HG02943 (cell line): Measurements from ENCODE around the gene ST3GAL4.
"Not testable (repeated sequence)": the region's sequence is repeated elsewhere in the genome, so short reads cannot be mapped to it uniquely, and the experiment has no call there.

Source experiments
- ATAC-seq: cut with Tn5 transposase; IDR thresholded peaks from one replicate; pipeline ENCODE4 v1.9.1; 2021; ENCODE audit warnings: mild to moderate bottlenecking, low read depth, moderate library complexity; ENCODE audit not compliant: unreplicated experiment

The ST3GAL4 gene

DNA sequence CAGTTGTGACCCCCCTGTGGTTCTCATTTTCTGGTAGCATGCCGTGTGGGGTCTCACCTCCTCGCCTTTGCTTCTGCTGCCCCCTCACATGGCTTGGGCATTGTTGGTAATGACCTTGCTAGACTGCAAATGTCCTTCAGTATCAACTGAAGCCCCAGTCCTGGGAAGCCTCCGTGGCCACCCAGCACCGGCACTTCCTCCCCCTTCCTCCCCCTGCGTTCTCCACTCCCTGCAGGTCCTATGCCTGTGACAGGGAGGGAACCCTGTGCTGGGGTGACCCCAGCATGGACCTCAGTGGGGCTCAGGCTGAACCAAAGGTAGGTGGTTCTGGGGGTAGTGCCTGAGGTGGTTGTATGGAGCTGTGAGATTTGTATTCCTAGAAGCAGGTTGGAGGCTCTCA lies 5.9 kb downstream of the ST3GAL4 start:
- no peak for ATAC-seq

- no peak for ATAC-seq
Observed at GRCh38 chr11:126362879-126363655, 7.6 kb downstream of the ST3GAL4 start.

GRCh38 chr11:126363706-126364248 lies 8.3 kb downstream of the ST3GAL4 start:
- ATAC-seq: no peak

DNA sequence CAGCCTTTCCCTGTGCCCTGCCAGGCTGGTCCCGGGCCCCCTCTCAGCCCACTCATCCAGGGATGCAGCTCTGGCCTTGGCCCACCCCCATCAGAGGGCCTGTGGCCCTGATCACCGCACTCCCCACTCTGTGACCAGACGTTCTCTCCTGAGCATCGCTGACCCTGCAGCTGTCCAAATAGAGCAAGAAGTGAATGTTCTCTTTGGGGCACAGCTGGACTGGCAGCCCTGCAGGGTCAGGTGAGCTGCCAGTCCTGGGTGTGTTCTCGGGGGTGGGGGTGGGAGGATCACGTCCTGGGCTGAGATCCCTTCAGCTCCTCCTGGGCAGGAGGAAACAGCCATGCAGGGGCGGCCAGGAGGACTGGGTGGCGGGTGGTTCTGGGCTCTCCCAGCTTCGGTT lies 9.2 kb downstream of the ST3GAL4 start:
- ATAC-seq: not testable (repeated sequence)

DNA sequence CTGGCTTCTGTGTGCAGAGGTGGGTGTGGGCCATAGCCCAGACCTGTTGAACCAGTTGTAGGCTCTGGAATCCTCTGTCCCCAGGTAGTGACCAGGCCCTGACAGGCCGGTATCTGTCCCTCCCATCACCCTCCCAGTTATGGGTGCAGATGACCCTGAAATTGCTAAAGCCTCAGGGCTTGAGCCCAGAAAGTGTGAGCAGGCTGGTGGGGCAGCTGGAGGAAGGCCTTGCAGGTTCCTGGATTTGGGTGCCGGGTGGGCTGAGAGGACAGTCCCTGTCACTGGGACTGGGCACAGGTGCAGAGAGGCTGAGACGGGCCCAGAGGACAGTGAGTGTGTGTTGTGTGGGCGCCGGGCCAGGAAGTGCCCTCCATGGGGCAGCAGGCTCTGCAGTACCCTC lies 10.0 kb downstream of the ST3GAL4 start:
- not testable (repeated sequence) for ATAC-seq

DNA sequence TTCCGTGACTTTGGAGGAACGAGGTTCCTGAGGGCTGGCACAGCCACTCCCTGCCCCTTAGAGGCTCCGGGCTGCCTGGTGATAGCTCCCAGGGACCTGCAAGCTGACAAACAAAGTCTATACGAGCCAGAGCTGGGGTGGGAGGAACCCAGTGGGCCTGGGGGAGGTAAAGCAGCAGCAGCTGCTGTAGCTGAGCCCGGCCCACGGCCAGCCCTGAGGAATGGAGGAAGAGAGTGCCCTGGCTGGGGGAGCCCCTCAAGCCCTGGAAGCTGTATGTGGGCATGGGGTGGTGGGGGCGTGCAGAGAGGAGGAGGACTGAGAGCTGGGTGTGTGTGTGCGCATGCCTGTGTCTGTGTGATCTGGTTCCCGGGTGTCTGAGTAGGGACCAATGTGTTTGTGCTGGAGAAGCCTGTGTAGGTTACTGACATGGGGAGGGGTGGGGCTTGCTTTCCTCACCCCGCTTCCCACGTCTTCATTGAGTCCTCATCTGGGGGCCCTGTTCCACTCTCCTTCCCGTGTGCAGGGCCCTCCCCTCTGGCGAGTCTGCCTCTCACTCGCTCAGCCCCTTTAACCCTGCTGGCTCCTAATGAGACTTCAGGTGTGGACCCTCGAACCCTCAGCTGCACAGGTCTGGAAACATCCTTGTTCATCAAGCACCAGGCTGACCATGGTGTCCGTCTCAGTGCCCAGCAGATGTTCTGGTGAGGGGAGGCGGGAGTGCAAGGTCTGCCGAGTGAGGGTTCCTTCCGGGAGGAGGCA lies 10.8 kb downstream of the ST3GAL4 start:
- ATAC-seq: no peak

DNA sequence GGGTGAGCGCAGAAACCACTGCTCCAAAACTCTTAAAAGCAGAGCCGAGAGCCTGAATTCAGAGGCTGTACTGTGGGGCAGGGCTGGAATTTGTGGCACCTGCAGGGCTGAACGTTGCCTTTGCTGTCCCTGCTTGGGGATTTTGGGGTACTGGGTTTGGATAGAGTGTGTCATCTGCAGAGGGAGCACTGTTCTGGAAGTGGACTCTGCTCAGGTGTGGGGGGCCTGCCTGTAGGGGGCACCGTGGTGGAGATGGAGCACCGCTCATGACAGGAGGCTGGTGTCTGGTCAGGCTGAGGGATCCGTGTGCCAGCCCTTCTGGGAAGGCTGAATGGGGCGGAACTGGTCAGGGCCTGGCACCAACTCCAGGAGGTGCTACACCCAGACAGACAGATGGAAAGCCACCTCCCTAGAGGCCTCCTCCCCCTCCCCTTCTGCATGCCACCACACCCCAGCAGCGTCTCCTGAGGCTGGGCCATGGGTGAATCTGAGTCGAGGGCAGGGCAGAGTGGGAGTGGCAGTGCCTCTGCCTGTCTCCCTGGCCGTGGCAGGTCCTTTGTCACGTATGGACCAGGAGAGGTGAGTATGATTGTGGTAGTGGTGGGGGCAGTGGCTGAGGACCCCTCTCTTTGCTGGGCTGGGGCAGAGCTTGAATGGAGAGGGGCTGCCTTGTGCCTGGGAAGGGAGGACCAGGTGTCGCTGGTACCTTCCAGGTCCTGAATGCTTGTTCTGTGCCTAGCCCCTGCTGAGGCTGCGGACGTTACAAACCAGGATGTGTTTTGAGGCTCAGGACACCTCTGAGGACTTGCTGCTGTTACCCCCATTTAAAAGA lies 11.6 kb downstream of the ST3GAL4 start:
- not testable (repeated sequence) for ATAC-seq

- ATAC-seq: not testable (repeated sequence)
Observed at GRCh38 chr11:126367806-126368205, 12.3 kb downstream of the ST3GAL4 start.

DNA sequence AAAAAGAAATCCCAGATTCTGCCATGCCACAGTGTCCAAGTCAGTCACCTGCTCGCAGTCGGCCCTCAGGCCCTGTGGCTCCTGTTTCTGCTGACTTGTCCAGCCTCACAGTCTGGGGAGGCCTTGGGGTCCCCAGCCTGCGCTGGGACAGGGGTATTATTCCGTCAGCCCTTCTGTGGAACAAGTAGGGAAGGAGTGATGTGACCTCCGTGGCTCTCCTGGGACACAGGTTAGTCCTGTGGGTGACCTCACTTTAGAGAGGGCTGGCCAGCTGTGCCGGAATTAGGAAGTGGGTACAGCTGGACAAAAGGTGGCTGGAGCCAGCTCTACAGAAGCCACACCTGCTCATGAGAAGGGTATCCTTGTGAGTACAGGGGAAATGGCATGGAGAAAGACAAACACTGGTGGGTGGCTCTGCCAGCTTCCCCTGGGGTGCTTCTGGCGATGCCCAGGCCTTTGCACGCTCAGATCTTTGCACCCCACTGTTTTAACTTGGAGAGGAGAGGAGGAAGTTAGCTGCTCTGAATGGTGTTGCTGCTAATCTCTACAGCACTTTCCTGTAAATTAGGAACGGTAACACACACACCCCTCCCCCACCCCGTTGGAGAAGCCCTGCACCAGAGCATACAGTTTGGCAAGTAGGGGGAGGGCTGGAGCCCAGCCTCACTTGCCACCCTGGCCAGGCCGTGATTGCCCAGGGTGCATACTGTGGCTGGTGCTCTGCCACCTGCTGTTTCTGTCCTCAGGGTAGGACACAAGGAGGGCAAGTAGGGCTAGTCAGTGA lies 13.0 kb downstream of the ST3GAL4 start:
- not testable (repeated sequence) for ATAC-seq

- no peak for ATAC-seq
Observed at GRCh38 chr11:126370016-126370415, 14.5 kb downstream of the ST3GAL4 start.

DNA sequence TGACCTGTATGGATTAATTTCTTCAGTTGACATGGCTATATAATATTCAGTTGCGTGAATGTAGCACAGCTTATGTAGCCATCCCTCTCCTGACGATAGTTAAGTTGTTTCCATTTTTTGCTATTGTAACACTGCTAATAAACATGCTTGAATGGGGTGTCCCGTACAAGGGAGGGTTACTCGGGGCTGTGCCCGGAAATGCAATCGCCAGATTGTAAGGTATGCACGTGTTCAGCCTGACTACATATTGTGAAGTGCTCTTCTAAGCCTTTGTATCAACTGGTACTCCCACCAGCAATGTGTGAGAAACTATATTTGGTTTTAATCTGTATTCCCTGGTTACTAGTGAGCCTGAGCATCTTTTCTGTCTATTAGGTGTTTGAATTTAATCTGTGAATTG lies 16.1 kb downstream of the ST3GAL4 start:
- no peak for ATAC-seq

DNA sequence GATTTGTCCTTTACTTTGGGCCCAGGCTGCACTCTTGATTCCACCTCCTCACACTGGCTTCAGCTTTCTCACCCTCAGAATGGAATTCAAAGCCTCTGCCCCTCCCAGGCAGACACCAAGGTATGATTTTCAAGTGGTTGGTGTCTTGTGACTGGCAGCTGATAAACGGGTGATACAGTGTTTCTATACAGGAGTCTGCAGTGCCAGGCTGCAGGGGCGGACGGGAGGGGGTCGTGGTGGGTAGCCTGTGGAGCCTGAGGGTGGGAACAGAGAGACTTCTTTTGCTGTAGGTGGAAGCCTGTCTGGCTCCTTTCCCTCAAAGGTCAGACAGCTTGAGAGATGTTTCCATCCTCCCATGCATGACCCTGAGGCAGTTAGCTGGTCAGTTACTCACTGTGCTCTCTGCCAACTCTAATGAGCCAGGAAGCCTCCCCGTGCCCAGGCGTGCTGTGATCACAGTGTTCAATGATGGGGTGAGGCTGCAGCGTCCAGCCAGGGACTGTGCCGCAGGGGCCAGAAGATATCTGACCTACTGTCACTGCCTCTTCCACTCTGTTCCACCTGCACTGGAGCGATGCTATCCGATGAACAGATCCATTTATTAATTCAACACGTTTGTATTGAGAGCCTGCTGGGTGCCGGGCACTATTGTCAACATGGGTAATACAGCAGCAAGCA lies 18.0 kb downstream of the ST3GAL4 start:
- not testable (repeated sequence) for ATAC-seq

GRCh38 chr11:126374562-126375300 lies 19.2 kb downstream of the ST3GAL4 start:
- ATAC-seq: not testable (repeated sequence)

GRCh38 chr11:126375726-126376125 lies 20.2 kb downstream of the ST3GAL4 start:
- no peak for ATAC-seq

DNA sequence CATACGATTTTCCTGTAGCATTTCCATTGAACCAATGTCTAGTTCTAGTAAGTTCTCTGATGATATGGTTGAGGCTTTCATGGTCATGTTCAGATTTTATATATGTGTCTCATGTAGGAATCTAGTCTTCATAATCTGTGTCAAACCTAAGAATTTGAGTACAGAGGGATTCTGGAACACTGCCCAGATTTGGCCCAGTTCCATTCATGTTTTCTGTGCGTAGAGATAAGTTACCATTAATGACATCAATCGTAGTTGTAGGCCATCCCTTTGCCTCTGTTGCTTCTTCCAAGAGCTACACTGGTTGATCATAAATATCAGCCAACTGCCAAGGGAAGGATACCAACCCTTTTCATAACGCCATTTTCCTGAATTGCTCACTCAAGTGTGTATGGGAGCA lies 23.3 kb downstream of the ST3GAL4 start:
- no peak for ATAC-seq

DNA sequence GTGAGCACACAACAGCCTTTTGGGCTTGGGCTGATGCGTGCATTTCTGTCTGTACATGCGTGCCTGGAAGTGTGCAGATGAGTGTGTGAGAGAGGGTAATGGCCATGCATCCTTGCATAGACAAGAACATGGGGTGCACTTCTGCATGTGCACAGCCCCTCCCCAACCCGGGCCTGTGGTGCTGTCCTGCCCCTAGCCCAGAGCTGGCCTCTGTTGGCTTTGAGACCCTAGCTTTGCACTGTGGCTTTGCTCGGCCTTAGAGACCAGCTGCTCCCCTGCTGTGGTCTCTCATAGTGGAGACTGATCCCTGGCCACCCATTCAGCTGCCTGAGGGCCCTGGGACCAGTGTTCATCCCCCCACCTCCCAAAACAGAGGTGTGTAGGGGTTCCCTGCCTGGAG lies 25.4 kb downstream of the ST3GAL4 start:
- no peak for ATAC-seq

DNA sequence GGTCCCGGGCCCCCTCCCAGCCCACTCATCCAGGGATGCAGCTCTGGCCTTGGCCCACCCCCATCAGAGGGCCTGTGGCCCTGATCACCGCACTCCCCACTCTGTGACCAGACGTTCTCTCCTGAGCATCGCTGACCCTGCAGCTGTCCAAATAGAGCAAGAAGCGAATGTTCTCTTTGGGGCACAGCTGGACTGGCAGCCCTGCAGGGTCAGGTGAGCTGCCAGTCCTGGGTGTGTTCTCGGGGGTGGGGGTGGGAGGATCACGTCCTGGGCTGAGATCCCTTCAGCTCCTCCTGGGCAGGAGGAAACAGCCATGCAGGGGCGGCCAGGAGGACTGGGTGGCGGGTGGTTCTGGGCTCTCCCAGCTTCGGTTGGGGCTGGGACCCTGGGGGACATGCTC lies 26.5 kb downstream of the ST3GAL4 start:
- not testable (repeated sequence) for ATAC-seq

GRCh38 chr11:126382641-126383040 lies 27.2 kb downstream of the ST3GAL4 start:
- ATAC-seq: not testable (repeated sequence)
